ENCODE data around the gene PFKFB4. TPM values are rescaled to one million over a fixed set of nuclear protein-coding genes. Genes with fewer than 3 reads are reported as not detected.

PFKFB4 gene
- total and polyA plus RNA-seq, 4 donors: 13.2 to 18.3 (median 14.7) TPM

GRCh38 chr3:48504051-48504946 lies 52.3 kb downstream of the PFKFB4 start, which contains the start of gene SHISA5:
TSS of gene SHISA5 (minus strand) at chr3:48504174. CDS start at chr3:48504094, 80 bp downstream.
- 2% methylated on average over 61 of the region's 66 CpGs for WGBS (ENCODE audit: insufficient coverage)

GRCh38 chr3:48503401-48504050 lies 53.1 kb downstream of the PFKFB4 start:
- Histone ChIP-seq H3K9me3 (ENCODE audit: control insufficient read depth, insufficient read depth, low read length) (no peaks in the 10 kb centered on the region), H3K36me3 (ENCODE audit: control insufficient read depth, insufficient read depth, low read length) (peaks cover 7% of the 10 kb centered on the region), H3K4me3 (ENCODE audit: low read depth, low read length) (peak overlapping the region; percentile 56), H3K27me3 (ENCODE audit: control insufficient read depth, insufficient read depth, low read length) (no peaks in the 10 kb centered on the region), H3K4me1 (ENCODE audit: control insufficient read depth, insufficient read depth, low read length) (peaks cover 27% of the 10 kb centered on the region), H3K27ac (ENCODE audit: low read depth, low read length) (peak overlapping the region; percentile 26)
- 3% methylated on average over 26 of the region's 26 CpGs for WGBS (ENCODE audit: insufficient coverage)
- peak in 2 of 6 donors; percentile 1 to 28 for DNase-seq (ENCODE audit: low read depth in 4 of 6, low spot score in 6 of 6)

More at GRCh38 chr3:48504051-48504946, 52.3 kb downstream of the PFKFB4 start, which contains the start of gene SHISA5:
- peak in 3 of 6 donors; percentile 20 to 79 (median 61) for DNase-seq (ENCODE audit: low read depth in 4 of 6, low spot score in 6 of 6)
- Histone ChIP-seq H3K27me3 (ENCODE audit: control insufficient read depth, insufficient read depth, low read length) (no peaks in the 10 kb centered on the region), H3K36me3 (ENCODE audit: control insufficient read depth, insufficient read depth, low read length) (peaks cover 7% of the 10 kb centered on the region), H3K4me3 (ENCODE audit: low read depth, low read length) (peak within 1 kb of the TSS; percentile 56), H3K4me1 (ENCODE audit: control insufficient read depth, insufficient read depth, low read length) (peaks cover 27% of the 10 kb centered on the region), H3K27ac (ENCODE audit: low read depth, low read length) (peak within 1 kb of the TSS; percentile 72), H3K9me3 (ENCODE audit: control insufficient read depth, insufficient read depth, low read length) (no peaks in the 10 kb centered on the region)

GRCh38 chr3:48502728-48503168 lies 53.9 kb downstream of the PFKFB4 start:
- no peak overlapping the region for H3K27ac ChIP-seq (ENCODE audit: low read depth, low read length)
- no peak overlapping the region for H3K4me3 ChIP-seq (ENCODE audit: low read depth, low read length)
- H3K4me1 ChIP-seq (ENCODE audit: control insufficient read depth, insufficient read depth, low read length): peaks cover 27% of the 10 kb centered on the region
- no peaks in the 10 kb centered on the region for H3K27me3 ChIP-seq (ENCODE audit: control insufficient read depth, insufficient read depth, low read length)
- no peaks in the 10 kb centered on the region for H3K9me3 ChIP-seq (ENCODE audit: control insufficient read depth, insufficient read depth, low read length)
- H3K36me3 ChIP-seq (ENCODE audit: control insufficient read depth, insufficient read depth, low read length): peaks cover 7% of the 10 kb centered on the region
- DNase-seq (ENCODE audit: low read depth in 4 of 6, low spot score in 6 of 6): peak in 2 of 6 donors; percentile 2 to 40
- WGBS (ENCODE audit: insufficient coverage): 80% methylated on average over 6 of the region's 6 CpGs

GRCh38 chr3:48502121-48502520 lies 54.5 kb downstream of the PFKFB4 start:
- Histone ChIP-seq H3K27me3 (ENCODE audit: control insufficient read depth, insufficient read depth, low read length) (no peaks in the 10 kb centered on the region), H3K36me3 (ENCODE audit: control insufficient read depth, insufficient read depth, low read length) (peaks cover 7% of the 10 kb centered on the region), H3K4me3 (ENCODE audit: low read depth, low read length) (no peak overlapping the region), H3K4me1 (ENCODE audit: control insufficient read depth, insufficient read depth, low read length) (peaks cover 27% of the 10 kb centered on the region), H3K9me3 (ENCODE audit: control insufficient read depth, insufficient read depth, low read length) (no peaks in the 10 kb centered on the region), H3K27ac (ENCODE audit: low read depth, low read length) (no peak overlapping the region)
- WGBS (ENCODE audit: insufficient coverage): 76% methylated on average over 5 of the region's 5 CpGs
- DNase-seq (ENCODE audit: low read depth in 4 of 6, low spot score in 6 of 6): no peak

GRCh38 chr3:48501196-48501595 lies 55.4 kb downstream of the PFKFB4 start:
- Histone ChIP-seq H3K27me3 (ENCODE audit: control insufficient read depth, insufficient read depth, low read length) (no peaks in the 10 kb centered on the region), H3K4me3 (ENCODE audit: low read depth, low read length) (no peak overlapping the region), H3K27ac (ENCODE audit: low read depth, low read length) (no peak overlapping the region), H3K36me3 (ENCODE audit: control insufficient read depth, insufficient read depth, low read length) (peaks cover 7% of the 10 kb centered on the region), H3K9me3 (ENCODE audit: control insufficient read depth, insufficient read depth, low read length) (no peaks in the 10 kb centered on the region), H3K4me1 (ENCODE audit: control insufficient read depth, insufficient read depth, low read length) (peaks cover 27% of the 10 kb centered on the region)
- DNase-seq (ENCODE audit: low read depth in 4 of 6, low spot score in 6 of 6): no peak
- WGBS (ENCODE audit: insufficient coverage): 88% methylated on average over 5 of the region's 7 CpGs

- no peak for DNase-seq (ENCODE audit: low read depth in 4 of 6, low spot score in 6 of 6)
- peaks cover 27% of the 10 kb centered on the region for H3K4me1 ChIP-seq (ENCODE audit: control insufficient read depth, insufficient read depth, low read length)
- no peak overlapping the region for H3K27ac ChIP-seq (ENCODE audit: low read depth, low read length)
- no peaks in the 10 kb centered on the region for H3K9me3 ChIP-seq (ENCODE audit: control insufficient read depth, insufficient read depth, low read length)
- no peaks in the 10 kb centered on the region for H3K27me3 ChIP-seq (ENCODE audit: control insufficient read depth, insufficient read depth, low read length)
- no peak overlapping the region for H3K4me3 ChIP-seq (ENCODE audit: low read depth, low read length)
- peaks cover 11% of the 10 kb centered on the region for H3K36me3 ChIP-seq (ENCODE audit: control insufficient read depth, insufficient read depth, low read length)
- 99% methylated on average over 5 of the region's 5 CpGs for WGBS (ENCODE audit: insufficient coverage)
Observed at GRCh38 chr3:48500656-48501055, 55.9 kb downstream of the PFKFB4 start.

- Histone ChIP-seq H3K27me3 (ENCODE audit: control insufficient read depth, insufficient read depth, low read length) (no peaks in the 10 kb centered on the region), H3K9me3 (ENCODE audit: control insufficient read depth, insufficient read depth, low read length) (no peaks in the 10 kb centered on the region), H3K36me3 (ENCODE audit: control insufficient read depth, insufficient read depth, low read length) (peaks cover 4% of the 10 kb centered on the region), H3K27ac (ENCODE audit: low read depth, low read length) (no peak overlapping the region), H3K4me3 (ENCODE audit: low read depth, low read length) (no peak overlapping the region), H3K4me1 (ENCODE audit: control insufficient read depth, insufficient read depth, low read length) (no peaks in the 10 kb centered on the region)
- DNase-seq (ENCODE audit: low read depth in 4 of 6, low spot score in 6 of 6): no peak
- no CpG with 5 or more reads among the region's 3 CpGs for WGBS (ENCODE audit: insufficient coverage)
Observed at GRCh38 chr3:48493203-48493501, 63.5 kb downstream of the PFKFB4 start.

- no peaks in the 10 kb centered on the region for H3K9me3 ChIP-seq (ENCODE audit: control insufficient read depth, insufficient read depth, low read length)
- H3K27me3 ChIP-seq (ENCODE audit: control insufficient read depth, insufficient read depth, low read length): no peaks in the 10 kb centered on the region
- H3K27ac ChIP-seq (ENCODE audit: low read depth, low read length): no peak overlapping the region
- peaks cover 4% of the 10 kb centered on the region for H3K36me3 ChIP-seq (ENCODE audit: control insufficient read depth, insufficient read depth, low read length)
- DNase-seq (ENCODE audit: low read depth in 4 of 6, low spot score in 6 of 6): no peak
- WGBS (ENCODE audit: insufficient coverage): 89% methylated on average over 6 of the region's 7 CpGs
- H3K4me3 ChIP-seq (ENCODE audit: low read depth, low read length): no peak overlapping the region
- H3K4me1 ChIP-seq (ENCODE audit: control insufficient read depth, insufficient read depth, low read length): no peaks in the 10 kb centered on the region
Observed at GRCh38 chr3:48492461-48493202, 64.0 kb downstream of the PFKFB4 start.

- DNase-seq (ENCODE audit: low read depth in 4 of 6, low spot score in 6 of 6): no peak
- Histone ChIP-seq H3K4me3 (ENCODE audit: low read depth, low read length) (no peak overlapping the region), H3K27ac (ENCODE audit: low read depth, low read length) (no peak overlapping the region), H3K36me3 (ENCODE audit: control insufficient read depth, insufficient read depth, low read length) (no peaks in the 10 kb centered on the region), H3K4me1 (ENCODE audit: control insufficient read depth, insufficient read depth, low read length) (no peaks in the 10 kb centered on the region), H3K9me3 (ENCODE audit: control insufficient read depth, insufficient read depth, low read length) (no peaks in the 10 kb centered on the region), H3K27me3 (ENCODE audit: control insufficient read depth, insufficient read depth, low read length) (no peaks in the 10 kb centered on the region)
- no CpG with 5 or more reads among the region's 5 CpGs for WGBS (ENCODE audit: insufficient coverage)
Observed at GRCh38 chr3:48486952-48487351, 69.7 kb downstream of the PFKFB4 start.
